Measurements from ENCODE around the gene UGT1A6. TPM values are rescaled to one million over a fixed set of nuclear protein-coding genes. Genes with fewer than 3 reads are reported as not detected.

The UGT1A6 gene
- polyA plus RNA-seq, 2 of the 4 experiments (the other 2 are of a cell fraction), result 2.5 to 3.5 TPM

DNA sequence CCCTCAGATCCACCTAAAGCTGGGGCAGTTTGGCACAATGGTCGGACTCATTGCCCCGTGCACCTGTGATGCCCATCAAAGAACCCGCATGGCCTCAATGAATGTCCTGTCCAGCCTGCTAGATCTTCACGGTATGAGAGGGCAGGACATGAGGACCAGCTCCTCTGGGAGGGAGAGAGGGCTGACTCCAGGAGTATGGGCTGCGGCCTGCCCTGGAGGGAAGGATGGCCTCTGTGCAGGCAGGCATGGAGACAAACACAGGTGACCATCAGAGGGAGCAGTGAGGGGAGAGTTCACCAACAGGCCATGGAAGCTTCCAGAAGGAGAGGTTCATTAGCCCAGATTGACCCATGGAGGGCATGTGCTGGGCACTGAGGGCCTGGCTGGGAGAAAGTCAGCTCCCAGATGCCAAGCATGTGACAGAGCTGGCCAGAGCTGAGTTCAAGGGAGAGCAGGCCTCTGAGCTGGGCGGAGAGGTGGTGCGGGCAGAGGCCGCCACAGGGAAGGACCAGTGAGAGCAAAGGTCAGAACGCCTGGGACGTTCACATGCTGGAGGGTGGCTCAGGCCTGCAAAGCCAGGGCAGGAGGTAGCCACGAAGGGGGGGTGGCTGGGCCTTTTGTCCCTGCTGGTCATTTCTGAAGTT lies 125.4 kb downstream of the UGT1A6 start (continued):
- TF ChIP-seq ZSCAN20 (CRISPR knock-in tag; IDR thresholded peaks at IDR 0.05) (no peak), MAFK (IDR thresholded peaks at IDR 0.05; ENCODE audit: partially characterized antibody) (no peak)
- TF ChIP-seq, protein P1, sequence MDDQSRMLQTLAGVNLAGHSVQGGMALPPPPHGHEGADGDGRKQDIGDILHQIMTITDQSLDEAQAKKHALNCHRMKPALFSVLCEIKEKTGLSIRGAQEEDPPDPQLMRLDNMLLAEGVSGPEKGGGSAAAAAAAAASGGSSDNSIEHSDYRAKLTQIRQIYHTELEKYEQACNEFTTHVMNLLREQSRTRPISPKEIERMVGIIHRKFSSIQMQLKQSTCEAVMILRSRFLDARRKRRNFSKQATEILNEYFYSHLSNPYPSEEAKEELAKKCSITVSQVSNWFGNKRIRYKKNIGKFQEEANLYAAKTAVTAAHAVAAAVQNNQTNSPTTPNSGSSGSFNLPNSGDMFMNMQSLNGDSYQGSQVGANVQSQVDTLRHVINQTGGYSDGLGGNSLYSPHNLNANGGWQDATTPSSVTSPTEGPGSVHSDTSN (IDR thresholded peaks at IDR 0.05), result no peak

DNA sequence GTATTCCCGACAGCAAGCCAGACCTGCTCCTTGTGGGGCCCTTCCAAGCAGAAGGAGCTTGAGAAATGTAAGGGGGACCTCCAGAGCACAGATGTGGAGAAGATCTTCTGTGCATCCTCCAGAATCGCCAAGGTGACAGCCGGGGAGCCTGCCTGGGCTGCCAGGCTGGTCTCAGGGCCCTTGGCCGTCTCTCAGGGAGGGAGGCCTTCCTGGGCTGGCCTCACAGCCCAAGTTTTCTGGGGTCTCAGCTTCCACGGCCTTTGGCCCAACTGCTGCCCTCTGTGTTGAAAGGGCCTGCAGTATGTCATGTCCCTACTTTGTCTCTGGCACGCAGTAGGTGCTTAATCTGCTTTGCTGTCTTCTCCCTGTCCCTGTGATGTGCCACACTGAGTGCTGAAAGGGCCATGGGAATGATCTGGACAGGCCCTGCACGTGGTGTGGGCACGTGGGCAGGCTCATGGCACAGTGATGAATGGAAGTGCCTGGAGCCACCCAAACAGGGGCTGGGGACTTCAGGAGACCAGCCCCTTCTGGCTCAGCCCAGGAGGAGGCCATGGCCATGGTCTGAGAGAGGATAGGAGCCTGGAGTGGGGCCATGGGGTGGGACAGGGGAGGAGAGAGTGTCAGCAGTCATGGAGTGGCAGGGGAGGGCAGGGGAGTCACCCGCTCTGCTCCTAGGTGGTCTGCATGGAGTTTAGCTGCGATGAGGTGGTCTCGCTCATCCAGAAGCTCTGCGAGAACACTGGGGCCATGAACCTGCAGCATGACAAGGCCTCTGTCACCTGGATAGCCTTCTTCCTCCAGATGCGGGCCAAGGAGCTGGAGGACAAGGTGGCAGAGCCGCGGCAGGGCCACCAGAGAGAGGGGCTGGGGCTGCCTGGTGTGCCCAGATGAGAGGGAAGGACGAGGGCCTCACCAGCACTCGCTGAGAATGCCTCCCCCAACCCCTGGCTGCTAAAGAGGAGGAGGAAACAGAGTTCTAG lies 126.2 kb downstream of the UGT1A6 start:
- no peak for FAIRE-seq
- peak overlapping the region in 1 of 2 experiments; percentile 81; a peak in 4 of 6 replicates for H3K27ac ChIP-seq
- H3K9me3 ChIP-seq, result no peaks in the 10 kb centered on the region
- no peak for DNase-seq (ENCODE audit: low read depth in 1 of 2, low spot score in 1 of 2)
- H3K4me1 ChIP-seq, result peaks cover 33% of the 10 kb centered on the region
- ATAC-seq, result no peak
- CTCF ChIA-PET, result interaction anchor here (1.2 kb wide), 1 partner anchor 13 kb away, joined by 3 read pairs; no protein-coding TSS in a partner anchor
- 79% methylated on average over 14 of the region's 17 CpGs for WGBS (ENCODE audit: missing lambda C conversion rate)
- no peak overlapping the region for H3K4me3 ChIP-seq
- POLR2A ChIA-PET, result no interaction called here
- TF ChIP-seq MAX (IDR thresholded peaks at IDR 0.05), result no peak
- H3K4me2 ChIP-seq, result no peak overlapping the region

GRCh38 chr2:233819884-233820773 lies 127.4 kb downstream of the UGT1A6 start:
- Histone ChIP-seq H3K4me3 (no peak overlapping the region), H3K4me1 (peaks cover 36% of the 10 kb centered on the region), H3K4me2 (no peak overlapping the region), H3K9me3 (no peaks in the 10 kb centered on the region), H3K27ac (peak overlapping the region; percentile 28 to 81)
- DNase-seq (ENCODE audit: low read depth in 1 of 2, low spot score in 1 of 2), result no peak
- WGBS (ENCODE audit: missing lambda C conversion rate), result 92% methylated on average over 16 of the region's 18 CpGs
- TF ChIP-seq BHLHE40 (IDR thresholded peaks at IDR 0.05; ENCODE audit: low read depth, low read length), result no peak
- no peak for TF ChIP-seq EHF (CRISPR knock-in tag; IDR thresholded peaks at IDR 0.05)
- TF ChIP-seq, protein P1 (IDR thresholded peaks at IDR 0.05), result no peak
- TF ChIP-seq SREBF2 (IDR thresholded peaks at IDR 0.05), result no peak
- no peak for TF ChIP-seq ZSCAN20 (CRISPR knock-in tag; IDR thresholded peaks at IDR 0.05)
- no peak for TF ChIP-seq ZC3H11A (IDR thresholded peaks at IDR 0.05)
- TF ChIP-seq JUN (IDR thresholded peaks at IDR 0.05), result no peak
- TF ChIP-seq FOSB (CRISPR knock-in tag; IDR thresholded peaks at IDR 0.05), result no peak
- no peak for TF ChIP-seq CEBPB (IDR thresholded peaks at IDR 0.05)
- TF ChIP-seq GATA3 (IDR thresholded peaks at IDR 0.05; ENCODE audit: borderline replicate concordance), result no peak
- no peak for TF ChIP-seq HES2 (IDR thresholded peaks at IDR 0.05)
- TF ChIP-seq MAZ (IDR thresholded peaks at IDR 0.05; ENCODE audit: borderline replicate concordance, low read depth, low read length), result no peak
- POLR2A ChIA-PET, result interaction anchor here (1.2 kb wide), 1 partner anchor 247 kb away, joined by 11 read pairs; no protein-coding TSS in a partner anchor
- ATAC-seq, result no peak
- no peak for FAIRE-seq
- CTCF ChIA-PET, result interaction anchor here (0.6 to 1.8 kb wide), 3 partner anchors 12 to 51 kb away, joined by 3 to 12 read pairs (median 3); no protein-coding TSS in a partner anchor

All from A549 (cell line).